Stimulated activated CD4-positive, alpha-beta T cell treated with anti-CD3 and anti-CD28 coated beads, Interleukin-4, amount 100 ng/mL, for 4 hours (primary cell): Measurements from ENCODE around the gene NUDT4.

Experiments used
- DNase-seq, 2 experiments: peaks; one replicate each; pipeline ENCODE4 v3.0.0-alpha.2; 2020

Gene NUDT4

GRCh38 chr12:93377252-93378195, at the start of gene NUDT4:
Gene NUDT4 (plus strand): TSS chr12:93377925. CDS start chr12:93378323, 398 bp downstream.
- peak; percentile 97 to 99 for DNase-seq

- DNase-seq = no peak
Observed at GRCh38 chr12:93333054-93333453, 44.7 kb upstream of the NUDT4 start.

GRCh38 chr12:93333828-93334227, 43.9 kb upstream of the NUDT4 start:
- DNase-seq = no peak

- DNase-seq = no peak
Observed at GRCh38 chr12:93335603-93336162, 42.0 kb upstream of the NUDT4 start.

- no peak for DNase-seq
Observed at GRCh38 chr12:93336291-93336741, 41.4 kb upstream of the NUDT4 start.

- DNase-seq = no peak
Observed at GRCh38 chr12:93338598-93338997, 39.1 kb upstream of the NUDT4 start.

GRCh38 chr12:93339695-93340094, 38.0 kb upstream of the NUDT4 start:
- DNase-seq = no peak

- DNase-seq = no peak
Observed at GRCh38 chr12:93341409-93342049, 36.2 kb upstream of the NUDT4 start.

GRCh38 chr12:93347054-93347785, 30.5 kb upstream of the NUDT4 start:
- DNase-seq = no peak

GRCh38 chr12:93348575-93349435, 28.9 kb upstream of the NUDT4 start:
- no peak for DNase-seq

GRCh38 chr12:93351726-93352125, 26.0 kb upstream of the NUDT4 start:
- DNase-seq = no peak

- no peak for DNase-seq
Observed at GRCh38 chr12:93352321-93352720, 25.4 kb upstream of the NUDT4 start.

- DNase-seq = no peak
Observed at GRCh38 chr12:93356214-93356613, 21.5 kb upstream of the NUDT4 start.

- no peak for DNase-seq
Observed at GRCh38 chr12:93358058-93358457, 19.7 kb upstream of the NUDT4 start.

GRCh38 chr12:93358821-93359220, 18.9 kb upstream of the NUDT4 start:
- DNase-seq = no peak

- DNase-seq = no peak
Observed at GRCh38 chr12:93360688-93361087, 17.0 kb upstream of the NUDT4 start.

GRCh38 chr12:93361151-93361919, 16.4 kb upstream of the NUDT4 start:
- no peak for DNase-seq

- no peak for DNase-seq
Observed at GRCh38 chr12:93363841-93364297, 13.9 kb upstream of the NUDT4 start.

- DNase-seq = no peak
Observed at GRCh38 chr12:93365616-93366405, 11.9 kb upstream of the NUDT4 start.

GRCh38 chr12:93366422-93366821, 11.3 kb upstream of the NUDT4 start:
- no peak for DNase-seq
